ENCODE results near the gene PLD5. TPM values are rescaled to one million over a fixed set of nuclear protein-coding genes. Genes with fewer than 3 reads are reported as not detected.

Gene PLD5
- total and polyA plus RNA-seq, 2 of the 13 experiments (the other 11 are each of a cell fraction or from before 2014, with no cell fraction given) = not detected

- in situ Hi-C loops (cut with HindIII; ENCODE audit: extremely low pct_ligation_motif_present, low pct_unique_long_range_greater_than_20kb) (no loop called here), intact Hi-C loops (cut with micrococcal nuclease; ENCODE audit: unreplicated experiment) (no loop called here)
- WGBS (ENCODE audit: low lambda C conversion rate) = 65% methylated on average over 7 of the region's 7 CpGs
- H3K4me3 ChIP-seq (replicated peaks in 1 of 3; ENCODE audit: insufficient read depth in 1 of 3, low read depth in 2 of 3, low read length in 3 of 3) = no peak overlapping the region
- H3K4me1 ChIP-seq (ENCODE audit: insufficient read depth, low read length) = no peaks in the 10 kb centered on the region
- no peaks in the 10 kb centered on the region for H3K79me2 ChIP-seq (ENCODE audit: insufficient read depth, low read length)
- TF ChIP-seq NR3C1 (CRISPR knock-in tag; IDR thresholded peaks at IDR 0.05) = no peak
- no peak for TF ChIP-seq ZFP41 (CRISPR knock-in tag; IDR thresholded peaks at IDR 0.05; ENCODE audit: borderline replicate concordance)
- TF ChIP-seq CCAR2 (optimal IDR thresholded peaks at IDR 0.05; ENCODE audit: low read depth, low read length) = no peak
- no peak for TF ChIP-seq SPEN (CRISPR knock-in tag; IDR thresholded peaks at IDR 0.05; ENCODE audit: low read depth)
- no peak for TF ChIP-seq CREM (IDR thresholded peaks at IDR 0.05)
- no peak for TF ChIP-seq CREM (CRISPR knock-in tag; IDR thresholded peaks at IDR 0.05)
- no peak for TF ChIP-seq ELF4 (CRISPR knock-in tag; IDR thresholded peaks at IDR 0.05; ENCODE audit: borderline replicate concordance)
- no peak for TF ChIP-seq ZNF724P (CRISPR knock-in tag; IDR thresholded peaks at IDR 0.05; ENCODE audit: borderline replicate concordance)
- TF ChIP-seq ZNF276 (CRISPR knock-in tag; IDR thresholded peaks at IDR 0.05; ENCODE audit: low read depth) = no peak
- no peak for TF ChIP-seq IRF2 (CRISPR knock-in tag; IDR thresholded peaks at IDR 0.05)
- TF ChIP-seq LRRFIP1 (CRISPR knock-in tag; conservative IDR thresholded peaks at IDR 0.05) = no peak
- TF ChIP-seq REST (IDR thresholded peaks at IDR 0.05; ENCODE audit: borderline replicate concordance in 1 of 2, low read depth in 1 of 2, low read length in 2 of 2) = no peak
- TF ChIP-seq MXD1 (CRISPR knock-in tag; IDR thresholded peaks at IDR 0.05) = no peak
- no peak for TF ChIP-seq ZNF577 (CRISPR knock-in tag; IDR thresholded peaks at IDR 0.05; ENCODE audit: borderline replicate concordance, low read depth)
- no peak overlapping the region for H3K27ac ChIP-seq (ENCODE audit: extremely low read length, insufficient read depth, low read length)
- no peak overlapping the region for H2AFZ ChIP-seq (ENCODE audit: low read length)
- no peaks in the 10 kb centered on the region for H3K9me3 ChIP-seq (ENCODE audit: low read length)
- FAIRE-seq (no peak), DNase-seq (ENCODE audit: low spot score) (no peak), ATAC-seq (no peak)
- no peaks in the 10 kb centered on the region; a peak in 1 of 5 replicates for H3K27me3 ChIP-seq (ENCODE audit: control insufficient read depth in 1 of 2, insufficient read depth in 2 of 2, low read length in 2 of 2)
- no peak overlapping the region for H3K9ac ChIP-seq (ENCODE audit: insufficient read depth, low read depth, low read length)
- H3K36me3 ChIP-seq (replicated peaks in 1 of 2; ENCODE audit: control insufficient read depth in 1 of 2, insufficient read depth in 2 of 2, low read length in 2 of 2) = no peaks in the 10 kb centered on the region
- BruUV-seq (replicated peaks) = no TSS peak
- no peak overlapping the region for H3K4me2 ChIP-seq (ENCODE audit: low read depth, low read length)
- no peaks in the 10 kb centered on the region for H4K20me1 ChIP-seq (ENCODE audit: insufficient read depth, low read length)
- POLR2A ChIA-PET = no interaction called here
- CTCF ChIA-PET (ENCODE audit: low intra/inter-chr PET ratio, low total read pairs) = no interaction called here
Observed at GRCh38 chr1:242447689-242448088, 76.8 kb downstream of the PLD5 start.
